GM21423 (cell line): ENCODE data around the gene BIRC2.
"Not testable (repeated sequence)": the region's sequence is repeated elsewhere in the genome, so short reads cannot be mapped to it uniquely, and the experiment has no call there.

Experiments used
- ATAC-seq: cut with Tn5 transposase; IDR thresholded peaks from one replicate; pipeline ENCODE4 v1.9.1; 2021; ENCODE audit warnings: mild to moderate bottlenecking, moderate library complexity; ENCODE audit not compliant: unreplicated experiment

Gene BIRC2

GRCh38 chr11:102374633-102375424, 27.8 kb downstream of the BIRC2 start:
- not testable (repeated sequence) for ATAC-seq

DNA sequence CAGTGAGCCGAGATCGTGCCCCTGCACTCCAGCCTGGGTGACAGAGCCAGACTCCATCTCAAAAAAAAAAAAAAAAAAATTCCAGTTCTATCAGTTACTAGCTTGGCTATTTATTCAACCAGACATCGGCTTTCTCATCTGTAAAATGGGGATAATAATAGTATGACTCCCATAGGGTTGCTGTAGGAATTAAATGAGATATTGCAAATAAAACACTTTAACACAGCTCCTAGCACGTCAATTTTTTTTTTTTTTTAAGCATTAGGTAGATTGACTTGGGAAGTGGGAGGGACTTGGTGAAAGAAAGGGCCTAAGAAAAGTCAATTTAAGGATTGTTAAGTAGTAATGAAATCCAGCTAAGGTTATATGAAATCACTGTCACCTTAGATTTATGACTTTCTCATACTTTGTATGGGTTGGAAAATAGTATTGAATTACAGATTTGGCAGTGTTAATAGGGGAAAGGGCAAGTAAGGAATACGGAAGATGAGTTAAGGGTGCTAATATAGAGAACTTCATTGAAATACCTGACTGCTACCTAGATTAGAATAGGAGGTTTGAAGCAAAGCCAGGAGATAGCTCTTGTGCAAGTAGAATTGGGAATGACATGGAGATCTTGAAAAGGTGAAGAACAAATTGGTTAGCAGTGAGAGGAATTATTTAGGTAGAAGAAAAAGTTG, 28.8 kb downstream of the BIRC2 start:
- ATAC-seq = no peak

DNA sequence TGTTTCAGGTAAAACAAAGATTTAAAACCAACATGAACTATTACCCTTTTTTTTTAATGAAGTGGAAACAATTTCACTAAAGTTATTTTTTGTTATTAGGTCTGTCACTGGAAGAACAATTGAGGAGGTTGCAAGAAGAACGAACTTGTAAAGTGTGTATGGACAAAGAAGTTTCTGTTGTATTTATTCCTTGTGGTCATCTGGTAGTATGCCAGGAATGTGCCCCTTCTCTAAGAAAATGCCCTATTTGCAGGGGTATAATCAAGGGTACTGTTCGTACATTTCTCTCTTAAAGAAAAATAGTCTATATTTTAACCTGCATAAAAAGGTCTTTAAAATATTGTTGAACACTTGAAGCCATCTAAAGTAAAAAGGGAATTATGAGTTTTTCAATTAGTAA, 30.9 kb downstream of the BIRC2 start:
- ATAC-seq = no peak

- no peak for ATAC-seq
Measured at GRCh38 chr11:102378818-102379217, 31.8 kb downstream of the BIRC2 start.

DNA sequence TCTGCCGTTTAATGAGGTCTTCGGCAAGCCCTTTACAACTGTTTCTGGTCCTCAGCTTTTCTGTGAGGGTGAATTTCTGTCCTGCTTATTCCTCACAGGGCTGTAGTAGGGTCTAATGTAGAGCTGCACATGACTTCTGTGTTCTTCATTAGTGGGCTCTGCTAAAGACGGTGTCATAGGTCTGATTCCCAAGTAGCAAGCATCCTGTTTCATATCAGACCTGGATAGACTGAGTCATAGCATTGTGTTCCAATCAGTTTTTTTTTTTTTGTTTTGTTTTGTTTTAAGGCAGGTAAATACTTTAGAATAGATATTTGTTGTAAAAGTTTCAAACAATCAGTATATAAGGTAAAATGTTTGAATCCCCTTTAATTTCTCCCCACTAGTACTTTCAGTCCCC, 35.4 kb downstream of the BIRC2 start:
- ATAC-seq = no peak

DNA sequence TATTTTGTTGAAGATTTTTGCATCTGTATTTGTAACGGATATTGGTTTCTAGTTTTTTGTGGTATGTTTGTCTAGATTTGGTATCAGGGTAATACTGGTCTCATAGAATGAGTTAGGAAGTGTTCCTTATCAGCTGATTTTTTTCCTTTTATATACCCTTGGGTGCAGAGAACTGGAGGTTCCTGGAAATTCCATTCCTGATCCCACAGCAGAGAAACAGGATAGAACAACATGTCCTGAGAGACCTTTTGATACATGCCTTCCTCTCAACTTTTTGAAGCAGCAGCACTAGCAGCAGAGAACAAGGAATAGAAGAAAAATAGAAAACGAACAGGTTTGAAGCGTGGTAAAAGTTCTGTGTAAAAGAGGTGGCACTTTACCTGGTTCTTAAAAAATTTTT, 36.8 kb downstream of the BIRC2 start:
- ATAC-seq = no peak

DNA sequence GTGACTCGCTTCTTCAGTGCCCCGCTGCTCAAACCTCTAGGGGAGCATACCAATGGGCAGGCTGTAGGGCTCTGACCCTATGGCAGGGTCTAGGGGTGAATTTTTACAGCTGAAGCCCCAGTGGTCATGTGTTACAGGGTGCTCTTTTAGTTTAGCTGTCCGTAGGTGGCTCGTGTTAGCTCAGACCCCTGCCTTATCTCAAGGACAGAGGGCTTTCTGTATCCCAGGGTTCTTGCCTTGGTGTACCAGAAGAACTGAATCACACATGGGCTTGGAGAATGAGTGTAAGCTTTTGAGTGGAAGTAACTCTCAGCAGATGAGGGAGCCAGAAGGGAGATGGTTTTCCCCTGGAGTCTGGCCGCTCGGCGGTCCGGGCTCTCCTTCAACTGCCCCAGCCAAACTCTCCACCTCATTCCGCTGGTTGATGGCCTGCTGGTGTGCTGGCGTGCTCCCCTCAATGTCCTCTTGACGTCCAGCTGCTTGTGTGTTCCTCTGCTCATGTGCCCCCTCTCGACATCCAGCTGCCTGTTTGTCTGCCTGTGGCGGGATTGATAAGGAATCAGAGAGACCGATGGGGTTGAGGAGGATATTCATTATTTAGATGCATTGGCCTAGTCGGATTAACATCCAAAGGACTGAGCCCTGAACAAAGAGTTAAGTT, 37.5 kb downstream of the BIRC2 start:
- no peak for ATAC-seq

DNA sequence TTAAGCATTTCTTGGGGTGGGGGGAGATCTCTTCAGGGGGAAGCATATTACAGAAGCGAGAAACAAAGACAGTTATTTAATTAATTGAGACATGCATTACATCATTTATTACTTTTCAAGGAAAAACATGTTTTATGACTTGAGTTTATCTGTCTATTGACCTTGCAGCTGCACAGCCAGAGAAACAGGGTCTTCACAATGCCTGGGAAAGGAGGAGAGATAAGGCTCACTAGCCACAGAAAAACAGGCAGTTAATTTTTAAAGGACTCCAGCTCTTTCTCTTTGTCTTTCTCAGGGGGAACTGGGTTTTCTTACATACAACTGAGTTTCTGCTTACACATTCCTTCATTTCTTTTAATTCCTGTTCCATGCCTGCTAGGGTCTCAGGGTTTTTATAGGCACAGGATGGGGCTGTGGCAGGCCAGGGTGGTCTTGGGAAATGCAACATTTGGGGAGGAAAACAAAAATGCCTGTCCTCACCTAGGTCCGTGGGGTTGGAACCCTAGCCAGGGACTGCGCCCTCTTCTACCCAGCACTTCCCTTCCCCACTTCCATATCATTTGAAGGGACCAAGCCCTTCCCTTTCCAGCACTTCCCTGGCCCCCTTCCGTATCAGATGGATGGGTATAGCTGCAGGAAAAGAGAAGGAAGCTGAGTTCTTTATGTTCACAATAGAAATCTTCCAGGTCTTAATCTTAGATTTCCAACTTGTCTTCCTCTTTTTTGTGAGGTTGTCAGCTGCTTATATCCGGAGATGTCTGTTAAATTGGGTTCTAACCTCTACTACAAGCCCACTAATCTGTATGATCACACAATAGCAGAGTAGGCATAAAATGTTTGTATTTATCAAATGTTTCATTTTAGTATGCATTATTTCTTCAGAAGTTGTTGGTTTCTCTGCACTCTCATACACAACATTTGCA, 38.3 kb downstream of the BIRC2 start:
- ATAC-seq = no peak

DNA sequence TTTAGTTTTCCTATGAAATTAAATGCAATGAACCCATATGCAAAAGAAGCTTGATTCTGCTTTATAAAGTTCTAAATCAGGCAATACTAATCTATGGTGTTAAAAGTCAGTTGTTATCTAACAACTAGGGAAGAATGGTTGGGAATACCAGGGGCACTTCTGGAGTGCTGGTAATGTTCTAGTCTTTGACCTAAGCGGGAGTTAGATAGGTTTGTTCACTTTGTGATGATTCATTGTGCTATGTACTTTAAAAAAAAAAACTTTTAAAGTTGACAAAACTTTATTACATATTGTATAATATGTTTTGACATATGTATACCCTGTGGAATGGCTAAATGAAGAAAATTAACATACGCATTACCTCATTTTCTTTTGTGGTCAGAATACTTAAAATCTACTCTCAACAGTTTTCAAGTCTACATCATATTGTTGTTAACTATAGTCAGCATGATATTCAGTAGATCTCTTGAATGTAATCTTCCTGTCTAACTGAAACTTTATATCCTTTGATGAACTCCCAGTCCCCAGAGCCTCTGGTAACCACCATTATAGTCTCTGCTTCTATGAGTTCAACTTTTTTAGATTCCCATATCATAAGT, 39.2 kb downstream of the BIRC2 start:
- ATAC-seq = no peak

- ATAC-seq = no peak
Measured at GRCh38 chr11:102387043-102387781, 40.2 kb downstream of the BIRC2 start.

- no peak for ATAC-seq
Measured at GRCh38 chr11:102389253-102389652, 42.2 kb downstream of the BIRC2 start.

- ATAC-seq = peak; percentile 85
Measured at GRCh38 chr11:102390667-102391465, 43.9 kb downstream of the BIRC2 start.

DNA sequence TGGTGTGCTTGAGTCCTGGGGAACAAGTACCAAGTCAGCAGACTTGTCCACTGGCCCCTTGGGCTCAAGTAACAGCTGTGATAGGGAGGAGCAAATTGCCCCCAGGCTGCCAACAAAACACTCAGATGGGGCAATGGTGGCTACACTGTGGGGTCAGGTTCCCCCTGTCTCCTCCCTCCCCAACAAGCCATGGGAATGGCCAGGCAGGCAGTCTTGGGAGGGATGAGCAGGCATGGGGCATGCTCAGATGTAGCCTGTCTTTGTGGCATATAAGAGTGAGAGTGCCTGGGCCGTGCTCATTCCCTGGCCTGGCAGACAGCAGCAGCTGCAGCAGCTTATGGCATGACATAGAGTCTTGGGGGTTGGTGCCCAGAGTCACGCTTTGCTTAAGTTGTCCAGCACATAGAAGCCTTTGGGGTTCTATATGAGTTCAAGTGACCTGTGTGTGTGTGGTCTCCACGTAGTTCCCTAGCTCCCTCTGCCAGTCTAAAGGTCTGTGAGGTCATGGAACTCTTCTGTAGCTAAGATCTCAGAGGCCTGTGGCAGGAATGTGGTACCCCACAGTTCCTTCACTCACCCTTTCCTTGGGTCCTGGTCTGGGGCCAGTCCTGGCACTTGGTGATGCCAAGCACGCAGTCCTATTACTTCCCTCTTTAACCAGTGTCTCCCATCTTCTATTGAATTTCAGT, 44.7 kb downstream of the BIRC2 start:
- no peak for ATAC-seq

DNA sequence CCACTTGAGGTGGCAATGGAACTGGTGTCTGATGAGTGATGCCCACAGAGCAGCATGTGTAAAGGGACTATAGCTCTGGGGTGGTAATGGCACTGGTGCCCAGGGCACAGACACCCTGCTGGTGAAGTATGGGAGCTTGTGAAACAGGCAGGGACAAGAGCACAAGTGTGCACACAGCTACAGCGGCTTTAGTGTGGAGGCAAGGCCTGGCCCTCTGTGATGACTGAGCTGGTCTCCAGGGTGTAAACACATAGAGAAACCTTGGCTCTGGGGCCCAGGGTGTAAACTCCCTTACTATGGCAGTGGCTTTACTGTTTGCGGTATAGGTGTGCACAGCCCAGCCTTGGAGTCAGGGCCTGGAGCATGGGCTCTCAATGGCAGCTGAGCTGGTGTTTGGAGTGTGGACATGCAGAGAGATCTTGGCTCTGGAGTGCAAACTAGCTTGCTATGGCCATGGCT, 46.3 kb downstream of the BIRC2 start:
- no peak for ATAC-seq

DNA sequence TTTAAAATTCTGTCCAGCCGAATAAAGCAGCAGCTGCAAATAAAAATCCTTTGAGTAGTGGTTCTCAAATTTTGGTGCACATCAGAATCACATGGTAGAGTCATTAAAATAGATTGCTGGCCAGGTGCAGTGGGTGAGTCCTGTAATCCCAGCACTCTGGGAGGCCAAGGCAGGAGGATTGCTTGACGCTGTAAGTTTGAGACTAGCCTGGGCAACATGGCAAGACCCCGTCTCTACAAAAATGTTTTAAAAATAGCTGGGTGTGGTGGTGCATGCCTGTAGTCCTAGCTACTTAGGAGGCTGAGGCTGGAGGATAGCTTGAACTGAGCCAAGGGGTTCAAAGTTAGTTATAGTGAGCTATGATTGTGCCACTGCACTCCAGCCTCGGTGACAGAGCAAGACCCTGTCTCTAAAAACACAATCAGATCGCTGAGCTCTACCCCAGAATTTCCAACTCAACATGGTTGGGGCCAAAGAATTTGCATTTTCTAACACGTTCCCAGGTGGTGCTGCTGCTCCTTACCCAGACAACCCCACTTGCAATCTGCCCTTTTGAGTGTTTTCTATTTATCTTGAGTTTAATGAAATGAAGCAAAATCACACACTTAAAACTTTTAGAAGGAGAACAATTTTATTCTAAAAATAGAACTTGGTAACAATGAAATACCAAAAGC, 48.8 kb downstream of the BIRC2 start:
- no peak for ATAC-seq

GRCh38 chr11:102396708-102397563, 49.9 kb downstream of the BIRC2 start:
- ATAC-seq = no peak

DNA sequence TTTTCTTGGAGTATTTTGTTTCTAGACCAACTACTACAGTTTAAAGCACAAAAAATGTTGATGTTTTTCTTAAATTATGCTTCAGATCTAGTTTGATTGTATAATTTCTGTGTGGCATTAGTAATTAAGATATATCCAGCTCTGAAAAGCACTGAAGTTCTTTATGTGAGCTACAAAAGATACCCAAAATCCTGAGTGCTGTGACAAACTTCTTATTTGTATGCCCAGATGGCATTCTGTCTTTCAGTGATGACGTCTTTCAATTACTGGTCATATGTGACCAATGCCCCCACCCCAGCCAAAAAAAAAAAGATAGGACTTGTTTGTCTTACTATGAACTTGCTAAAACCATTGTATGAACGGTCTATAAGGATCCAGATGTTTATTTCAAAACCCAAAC, 51.3 kb downstream of the BIRC2 start:
- ATAC-seq = no peak
